ENCODE results near the gene FAM216B.
"Not testable (repeated sequence)": the region's sequence is repeated elsewhere in the genome, so short reads cannot be mapped to it uniquely, and the experiment has no call there.

The FAM216B gene

DNA sequence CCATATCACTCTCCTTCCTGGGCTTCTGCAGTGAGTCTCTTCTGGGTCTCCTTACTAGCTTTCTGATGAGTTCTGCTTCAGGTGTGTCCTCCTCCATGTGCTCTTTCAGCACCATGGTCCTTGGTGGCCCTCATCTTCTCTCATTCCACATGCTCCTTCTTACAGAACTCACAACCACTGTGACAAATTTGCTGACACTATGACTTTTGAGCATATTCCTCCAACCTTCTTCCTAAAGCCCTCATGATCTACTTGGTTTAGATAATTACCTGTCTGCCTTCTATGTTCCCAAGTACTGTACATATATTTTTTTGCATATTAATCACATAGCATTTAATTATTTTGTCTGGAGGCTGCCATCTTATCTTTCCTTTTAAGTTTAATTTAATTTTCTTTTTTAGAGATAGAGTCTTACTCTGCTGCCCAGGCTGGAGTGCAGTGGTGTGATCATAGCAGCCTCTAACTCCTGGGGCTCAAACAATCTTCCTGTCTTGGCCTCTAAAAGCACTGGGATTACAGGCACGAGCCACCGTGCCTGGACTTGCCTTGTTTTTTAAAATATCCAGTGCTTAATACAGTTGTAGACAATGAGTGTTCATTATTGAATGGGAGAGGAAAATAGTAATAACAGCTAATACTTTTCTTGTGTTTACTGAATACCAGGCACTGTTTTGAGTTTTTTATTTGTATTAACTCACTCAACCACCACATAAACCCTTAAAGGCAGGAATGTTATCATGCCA is 23.5 kb upstream of the FAM216B start:
- no peak for DNase-seq (ENCODE audit: low spot score)
- TF ChIP-seq, protein P1, sequence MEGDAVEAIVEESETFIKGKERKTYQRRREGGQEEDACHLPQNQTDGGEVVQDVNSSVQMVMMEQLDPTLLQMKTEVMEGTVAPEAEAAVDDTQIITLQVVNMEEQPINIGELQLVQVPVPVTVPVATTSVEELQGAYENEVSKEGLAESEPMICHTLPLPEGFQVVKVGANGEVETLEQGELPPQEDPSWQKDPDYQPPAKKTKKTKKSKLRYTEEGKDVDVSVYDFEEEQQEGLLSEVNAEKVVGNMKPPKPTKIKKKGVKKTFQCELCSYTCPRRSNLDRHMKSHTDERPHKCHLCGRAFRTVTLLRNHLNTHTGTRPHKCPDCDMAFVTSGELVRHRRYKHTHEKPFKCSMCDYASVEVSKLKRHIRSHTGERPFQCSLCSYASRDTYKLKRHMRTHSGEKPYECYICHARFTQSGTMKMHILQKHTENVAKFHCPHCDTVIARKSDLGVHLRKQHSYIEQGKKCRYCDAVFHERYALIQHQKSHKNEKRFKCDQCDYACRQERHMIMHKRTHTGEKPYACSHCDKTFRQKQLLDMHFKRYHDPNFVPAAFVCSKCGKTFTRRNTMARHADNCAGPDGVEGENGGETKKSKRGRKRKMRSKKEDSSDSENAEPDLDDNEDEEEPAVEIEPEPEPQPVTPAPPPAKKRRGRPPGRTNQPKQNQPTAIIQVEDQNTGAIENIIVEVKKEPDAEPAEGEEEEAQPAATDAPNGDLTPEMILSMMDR (IDR thresholded peaks at IDR 0.05; ENCODE audit: extremely low read depth, missing control alignments): no peak

DNA sequence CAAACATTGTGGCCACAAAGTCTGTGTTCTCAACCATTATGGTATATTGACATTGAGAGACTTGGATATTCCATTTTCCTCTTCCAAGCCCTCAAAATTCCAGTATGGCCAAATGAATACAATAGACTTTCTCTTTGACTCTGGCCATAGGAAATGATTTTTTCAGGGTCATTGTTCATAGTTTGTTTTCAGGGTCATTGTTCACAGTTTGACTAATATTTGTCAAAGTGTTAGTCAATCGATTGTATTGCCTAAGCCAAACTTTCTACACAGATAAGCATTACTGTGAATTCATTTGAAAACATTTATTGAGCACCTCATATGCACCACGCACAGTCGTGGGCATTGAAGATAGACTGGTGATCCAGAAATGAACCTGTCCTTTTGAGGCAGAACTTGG is 22.9 kb upstream of the FAM216B start:
- TF ChIP-seq, protein P1 (IDR thresholded peaks at IDR 0.05; ENCODE audit: extremely low read depth, missing control alignments): no peak
- DNase-seq (ENCODE audit: low spot score): no peak

- no peak for DNase-seq (ENCODE audit: low spot score)
- TF ChIP-seq, protein P1 (IDR thresholded peaks at IDR 0.05; ENCODE audit: extremely low read depth, missing control alignments): no peak
These were observed 20.4 kb upstream of the FAM216B start for GRCh38 chr13:42760951-42761350.

DNA sequence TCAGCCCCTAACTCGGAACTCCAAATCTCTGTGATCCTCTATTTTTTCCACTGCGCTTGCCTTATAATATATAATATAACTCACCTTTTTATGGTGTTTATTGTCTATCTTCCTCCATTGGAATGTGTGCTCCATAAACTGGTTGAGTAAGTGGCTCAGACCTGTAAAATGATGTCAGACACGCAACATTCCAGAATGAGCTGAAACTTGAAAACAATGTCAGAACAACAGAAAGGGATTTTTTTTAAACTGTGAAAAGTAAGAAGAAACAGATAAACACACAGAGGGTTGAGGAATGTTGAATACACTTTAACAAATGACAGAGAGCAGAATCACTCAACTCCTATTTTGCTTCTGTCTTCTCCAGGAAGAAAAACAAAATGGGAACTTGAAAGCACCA is 19.1 kb upstream of the FAM216B start:
- no peak for DNase-seq (ENCODE audit: low spot score)
- TF ChIP-seq, protein P1 (IDR thresholded peaks at IDR 0.05; ENCODE audit: extremely low read depth, missing control alignments): no peak

DNA sequence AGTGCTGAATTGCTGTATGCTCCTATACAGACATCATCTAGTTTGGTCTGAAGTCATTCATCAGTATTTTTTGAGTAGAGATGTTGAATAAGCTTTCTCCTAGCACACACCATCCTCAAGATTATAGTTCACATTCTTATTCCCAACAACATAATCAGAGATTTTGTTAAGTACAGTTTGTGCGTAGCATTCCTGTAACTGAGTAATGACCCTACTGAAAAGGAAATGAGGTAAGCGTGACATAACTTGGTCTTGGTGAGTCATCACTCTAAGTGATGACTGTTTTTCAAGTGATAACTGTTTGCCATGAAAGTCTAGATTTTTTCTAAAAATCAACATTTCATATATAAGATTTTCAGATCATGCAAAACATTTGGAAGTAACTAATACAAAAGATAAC is 18.5 kb upstream of the FAM216B start:
- TF ChIP-seq, protein P1 (IDR thresholded peaks at IDR 0.05; ENCODE audit: extremely low read depth, missing control alignments): no peak
- DNase-seq (ENCODE audit: low spot score): no peak

DNA sequence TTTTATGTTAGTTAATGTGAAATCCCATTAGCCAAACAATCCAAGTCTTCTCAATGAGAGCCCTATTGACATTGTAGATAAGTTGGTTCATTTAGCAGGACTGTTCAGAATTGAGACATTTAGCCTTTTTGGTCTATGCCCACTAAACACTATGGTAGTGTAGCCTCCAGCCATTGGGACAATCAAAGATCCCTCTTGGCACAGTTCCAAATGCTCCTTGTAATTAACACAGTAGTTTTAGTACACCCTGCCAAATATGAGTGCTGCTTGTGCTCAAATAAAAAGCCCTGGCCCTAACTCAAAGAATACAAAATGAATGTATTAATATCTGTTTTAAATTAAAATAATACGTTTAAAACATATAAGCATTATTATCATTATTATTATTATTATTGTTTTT is 15.4 kb upstream of the FAM216B start:
- TF ChIP-seq, protein P1 (IDR thresholded peaks at IDR 0.05; ENCODE audit: extremely low read depth, missing control alignments): no peak
- no peak for DNase-seq (ENCODE audit: low spot score)

DNA sequence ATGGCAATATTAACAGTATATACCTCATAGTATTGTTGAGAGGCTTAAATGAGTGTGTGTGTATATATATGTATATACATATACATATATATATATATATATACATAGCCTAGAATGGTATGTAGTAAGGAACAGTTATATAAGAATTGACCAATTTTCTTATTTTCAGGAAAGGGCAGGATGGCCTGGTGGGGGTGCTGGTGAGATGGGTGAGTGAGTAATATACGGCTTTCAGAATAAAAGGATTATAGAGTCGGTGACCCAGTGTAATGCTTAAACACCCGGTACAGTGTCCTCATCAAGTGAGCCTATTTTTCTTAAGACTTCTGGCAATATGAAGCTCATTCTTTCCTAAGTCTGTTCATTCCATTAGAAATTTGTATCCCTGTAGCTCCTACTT is 11.7 kb upstream of the FAM216B start:
- DNase-seq (ENCODE audit: low spot score): no peak
- TF ChIP-seq, protein P1 (IDR thresholded peaks at IDR 0.05; ENCODE audit: extremely low read depth, missing control alignments): no peak

- not testable (repeated sequence) for DNase-seq (ENCODE audit: low spot score)
These were observed 4.8 kb upstream of the FAM216B start for GRCh38 chr13:42776558-42776957.

Data from GM20000 (cell line).